ENCODE measurements around the gene CAMK1D.
"Not testable (repeated sequence)": the region's sequence is repeated elsewhere in the genome, so short reads cannot be mapped to it uniquely, and the experiment has no call there.

Gene CAMK1D

DNA sequence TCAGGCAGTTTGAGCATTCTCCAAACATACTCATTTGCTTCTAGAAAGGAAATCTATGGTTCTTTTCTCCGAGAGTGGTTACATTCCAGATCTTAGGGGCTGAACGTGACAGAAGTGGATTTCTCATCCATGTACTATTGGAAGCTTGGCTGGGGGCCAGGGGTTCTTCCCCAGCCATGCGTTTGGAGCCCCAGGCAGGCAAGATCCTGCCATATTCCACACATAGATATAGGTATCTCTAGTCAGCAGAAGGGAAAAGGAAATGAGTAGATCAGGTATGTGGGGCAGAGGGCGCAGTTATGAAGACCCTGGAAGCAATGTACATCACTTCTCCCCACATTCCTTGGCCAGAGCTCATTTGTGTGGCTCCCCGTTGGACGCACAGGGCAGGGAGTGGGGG is 352.3 kb downstream of the CAMK1D start:
- DNase-seq (ENCODE audit: low spot score) = no peak

DNA sequence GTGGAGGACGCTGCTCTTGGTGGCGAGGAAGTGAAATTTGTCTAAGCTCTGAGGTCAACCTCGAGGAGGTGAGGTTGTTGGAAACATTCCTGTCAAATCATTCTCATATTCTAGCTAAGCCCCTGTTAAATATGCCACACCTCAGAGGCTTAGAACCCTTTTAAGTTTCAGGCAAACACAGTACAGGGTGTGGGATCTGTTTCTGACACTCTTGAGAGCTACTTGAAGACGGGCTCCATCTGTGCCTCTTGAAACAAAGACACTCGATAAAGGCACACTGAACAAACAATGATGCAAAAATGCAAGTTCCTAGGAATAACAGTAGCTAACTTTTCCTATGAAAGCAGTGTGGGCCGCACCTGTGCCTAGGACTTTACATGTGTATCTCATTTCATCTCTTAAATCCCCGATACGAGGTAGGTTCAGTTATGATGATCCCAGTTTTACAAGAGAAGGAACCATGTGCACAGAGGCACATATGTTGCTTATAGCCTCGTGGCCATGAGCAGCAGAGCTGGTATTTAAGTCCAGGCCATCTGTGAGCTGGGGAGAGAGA is 352.9 kb downstream of the CAMK1D start:
- no peak for DNase-seq (ENCODE audit: low spot score)

DNA sequence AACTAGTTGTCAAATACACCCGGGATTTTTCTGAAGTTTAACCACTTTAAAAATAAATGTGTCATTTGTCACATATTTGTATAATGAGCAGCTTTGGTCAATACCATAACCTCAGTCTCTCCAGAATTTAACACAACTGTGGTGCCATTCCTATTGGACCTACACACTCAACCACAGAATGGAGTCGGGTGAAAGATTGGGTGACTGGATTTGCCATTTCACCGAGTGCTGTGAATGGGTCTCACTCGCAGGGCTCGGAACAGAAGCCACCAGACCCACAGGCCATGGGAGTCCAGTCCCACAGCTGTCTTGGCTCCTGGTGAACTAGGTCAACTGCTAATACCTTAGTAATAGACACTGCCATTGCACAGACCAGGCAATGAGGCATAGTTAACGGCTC is 353.8 kb downstream of the CAMK1D start:
- DNase-seq (ENCODE audit: low spot score) = no peak

DNA sequence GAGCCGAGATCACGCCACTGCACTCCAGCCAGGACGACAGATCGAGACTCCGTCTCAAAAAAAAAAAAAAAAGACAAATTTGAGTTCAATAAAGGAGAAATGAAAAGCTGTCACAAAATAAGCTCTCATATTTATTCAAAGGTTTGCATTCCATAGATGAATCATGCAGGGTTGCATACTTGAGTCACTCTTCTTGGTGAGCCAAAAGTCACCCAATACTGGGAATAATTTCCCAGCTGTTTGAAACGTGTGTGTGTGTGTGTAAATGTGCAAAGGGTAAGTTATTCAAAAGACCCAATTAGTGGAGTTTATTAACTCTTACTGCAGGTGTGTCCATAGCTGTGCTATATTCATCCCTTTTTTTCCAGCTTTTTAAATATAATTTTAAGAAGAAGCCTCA is 354.5 kb downstream of the CAMK1D start:
- DNase-seq (ENCODE audit: low spot score) = no peak

DNA sequence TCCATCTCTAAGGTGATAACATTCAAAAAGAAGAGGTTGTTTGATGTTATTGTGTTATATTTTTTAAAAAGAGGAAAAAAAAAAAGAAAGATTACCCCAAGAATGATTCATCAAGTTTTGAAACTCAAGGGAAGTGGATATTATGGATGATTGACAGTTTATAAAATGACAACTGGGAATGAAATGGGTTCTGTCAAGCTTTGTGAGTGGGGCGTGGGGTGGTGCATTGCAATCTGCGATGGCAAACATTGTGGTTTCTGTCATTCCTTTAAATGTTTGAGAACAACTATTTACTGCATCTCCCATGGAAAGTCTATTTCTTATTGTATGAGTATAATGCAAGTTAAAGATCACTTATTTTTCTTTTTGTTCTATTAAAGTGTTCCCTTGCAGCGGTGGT is 355.1 kb downstream of the CAMK1D start:
- no peak for DNase-seq (ENCODE audit: low spot score)

DNA sequence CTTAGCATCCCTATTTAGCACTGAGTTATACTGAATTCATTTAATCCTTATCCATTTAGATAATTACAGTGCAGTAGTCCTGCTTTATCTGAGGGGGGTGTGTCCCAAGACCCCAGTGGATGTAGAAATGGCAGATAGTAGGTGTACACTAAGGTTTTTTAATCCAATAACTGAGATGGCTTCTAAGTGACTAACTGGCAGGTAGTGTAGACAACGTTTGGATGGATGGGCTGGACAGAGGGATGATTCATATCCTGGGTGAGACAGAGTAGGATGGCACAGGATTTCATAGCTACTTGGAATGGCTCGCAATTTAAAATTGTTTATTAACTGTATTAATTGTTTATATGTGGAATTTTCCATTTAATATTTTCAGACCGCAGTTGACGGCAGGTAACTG is 356.6 kb downstream of the CAMK1D start:
- no peak for DNase-seq (ENCODE audit: low spot score)

DNA sequence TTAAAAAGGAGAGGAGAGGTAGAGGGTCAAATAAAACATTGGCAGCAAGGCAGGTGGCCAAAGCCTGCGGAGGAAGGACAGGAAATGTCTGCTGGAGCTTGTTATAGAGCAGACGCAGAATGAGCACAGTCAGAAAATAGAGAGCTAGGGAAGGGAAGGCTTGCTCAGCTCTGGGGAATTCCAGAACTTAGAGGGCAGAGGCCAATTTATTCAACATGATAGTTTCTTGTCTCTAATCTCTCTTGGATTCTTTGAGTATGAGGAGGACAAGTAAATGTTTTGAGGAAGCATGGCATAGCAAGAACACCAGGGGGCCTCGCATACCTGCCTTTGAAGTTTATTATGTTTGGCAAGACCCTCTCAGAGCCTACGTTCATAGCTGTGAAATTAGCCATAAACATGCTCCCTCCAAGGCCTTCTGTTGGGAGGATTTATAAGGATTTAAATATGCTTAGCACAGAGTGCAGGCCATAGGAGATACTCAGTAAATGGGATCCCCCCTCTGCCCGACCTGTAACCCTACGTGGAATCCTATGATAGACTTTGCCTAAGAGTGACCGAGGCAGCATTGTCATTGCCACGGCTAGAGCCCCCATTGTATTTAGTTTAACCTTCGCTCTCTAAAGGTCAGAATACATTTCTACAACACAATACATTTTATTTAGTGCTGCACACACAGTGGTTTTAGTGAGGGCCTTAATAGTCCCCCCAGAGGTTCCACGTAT is 358.3 kb downstream of the CAMK1D start:
- peak; percentile 45 for DNase-seq (ENCODE audit: low spot score)

DNA sequence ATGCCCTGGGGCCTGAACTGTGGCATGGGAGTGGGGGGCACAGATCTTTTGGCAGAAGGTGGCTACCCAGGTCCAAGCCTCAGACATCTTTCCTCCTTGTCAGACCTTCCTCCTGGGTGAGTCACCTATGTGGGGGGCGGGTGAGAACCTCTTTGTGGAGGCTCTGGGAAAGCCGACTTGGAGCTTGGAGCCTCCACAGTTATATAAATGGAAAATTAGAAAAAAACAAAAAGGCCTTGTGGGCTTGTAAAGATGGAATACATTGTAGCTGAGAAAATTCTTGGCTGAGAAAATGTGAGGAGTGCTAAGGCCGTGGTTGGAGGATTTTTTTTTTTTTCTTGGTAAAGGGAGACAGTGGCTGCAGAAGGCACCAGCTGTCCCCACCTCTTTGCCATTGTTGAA is 359.7 kb downstream of the CAMK1D start:
- DNase-seq (ENCODE audit: low spot score) = no peak

DNA sequence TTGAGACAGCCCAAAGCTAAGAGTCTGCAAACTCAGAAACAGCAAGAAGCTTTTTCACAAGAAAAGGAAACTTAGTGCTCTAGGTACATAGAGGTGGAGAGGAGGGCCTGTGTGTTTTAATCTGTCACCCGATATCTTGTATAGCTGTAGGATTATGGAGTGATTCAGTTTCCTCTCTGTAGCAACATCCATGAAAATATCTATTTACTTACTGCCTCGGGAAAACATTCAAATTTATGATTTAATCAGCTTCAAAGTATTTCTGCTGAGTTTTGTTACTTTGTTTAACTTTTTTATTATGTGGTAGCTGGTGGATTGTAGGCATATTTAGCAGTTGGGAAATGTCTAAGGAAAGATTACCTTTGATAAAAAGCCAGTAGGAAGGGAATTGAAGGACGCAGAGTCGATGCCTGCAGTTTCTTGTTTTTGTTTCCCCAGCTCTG is 360.2 kb downstream of the CAMK1D start:
- DNase-seq (ENCODE audit: low spot score) = no peak

DNA sequence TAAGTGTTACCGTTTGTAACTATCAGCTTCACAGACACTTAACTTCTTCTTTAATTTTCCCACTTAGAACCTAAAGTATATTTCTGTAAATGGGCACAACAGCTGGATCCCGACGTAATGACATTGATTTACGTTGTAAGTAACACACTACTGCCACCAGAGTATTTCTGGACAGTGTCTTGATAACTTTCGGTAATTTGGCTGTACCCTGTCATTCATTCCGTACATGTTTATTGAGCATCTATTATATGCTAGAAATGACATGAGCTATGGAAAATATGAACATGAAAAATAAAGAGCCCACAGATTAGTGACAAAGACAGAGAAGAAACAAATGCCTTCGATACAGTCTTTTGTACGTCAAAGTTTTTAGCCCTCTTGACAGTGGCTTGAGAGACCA is 360.8 kb downstream of the CAMK1D start:
- DNase-seq (ENCODE audit: low spot score) = no peak

DNA sequence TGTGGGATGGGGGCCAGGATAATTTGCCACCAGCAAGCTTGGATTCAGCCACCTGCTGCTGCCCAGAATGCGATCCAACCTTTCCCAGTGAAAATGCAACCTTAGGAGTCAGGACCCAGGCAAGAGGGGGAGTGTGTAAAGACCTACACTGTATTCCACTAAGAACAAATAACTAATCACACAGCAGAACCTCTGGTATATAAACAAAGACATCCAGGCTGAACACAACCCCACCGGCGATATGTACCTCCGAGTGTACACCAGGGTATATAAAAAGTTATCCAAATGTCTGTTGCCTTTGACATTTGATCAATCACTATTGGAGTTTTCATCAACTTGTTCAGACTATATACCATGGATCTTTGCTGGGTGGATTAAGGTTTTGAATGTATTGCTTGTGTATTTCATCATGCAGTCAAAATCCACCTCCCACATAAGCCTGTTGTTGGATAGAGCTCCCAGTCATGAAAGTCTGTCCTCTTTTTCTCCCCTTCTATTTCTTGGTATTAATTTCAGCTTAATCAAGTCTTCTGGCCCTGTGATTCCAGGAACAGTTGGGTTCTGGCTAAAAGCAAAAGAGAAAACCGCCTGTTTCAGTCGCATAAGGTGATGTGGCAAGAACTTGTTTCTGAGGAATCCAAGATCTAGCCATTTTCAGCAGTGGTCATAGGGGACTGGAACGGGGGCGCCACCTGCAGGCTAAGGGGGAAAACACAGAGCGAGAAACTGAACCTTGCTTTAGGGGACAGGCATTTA is 361.4 kb downstream of the CAMK1D start:
- peak; percentile 75 for DNase-seq (ENCODE audit: low spot score)

DNA sequence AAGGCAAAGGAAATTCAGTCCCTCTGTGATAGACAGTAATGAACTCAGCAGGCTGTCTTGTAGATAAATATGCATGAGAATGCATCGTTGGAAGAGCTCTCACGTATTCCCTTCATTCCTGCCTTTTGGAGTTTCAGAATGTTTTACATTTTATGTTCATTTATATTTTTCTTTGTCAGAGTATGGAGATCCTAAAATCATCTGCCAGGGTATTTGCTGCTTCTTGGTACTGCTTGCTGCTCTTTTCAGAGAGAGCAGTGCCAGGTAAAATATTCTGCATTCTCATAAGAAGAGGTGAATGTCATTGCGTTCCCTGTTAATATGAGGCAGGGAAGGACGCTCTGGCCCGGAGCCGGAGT is 362.0 kb downstream of the CAMK1D start:
- no peak for DNase-seq (ENCODE audit: low spot score)

DNA sequence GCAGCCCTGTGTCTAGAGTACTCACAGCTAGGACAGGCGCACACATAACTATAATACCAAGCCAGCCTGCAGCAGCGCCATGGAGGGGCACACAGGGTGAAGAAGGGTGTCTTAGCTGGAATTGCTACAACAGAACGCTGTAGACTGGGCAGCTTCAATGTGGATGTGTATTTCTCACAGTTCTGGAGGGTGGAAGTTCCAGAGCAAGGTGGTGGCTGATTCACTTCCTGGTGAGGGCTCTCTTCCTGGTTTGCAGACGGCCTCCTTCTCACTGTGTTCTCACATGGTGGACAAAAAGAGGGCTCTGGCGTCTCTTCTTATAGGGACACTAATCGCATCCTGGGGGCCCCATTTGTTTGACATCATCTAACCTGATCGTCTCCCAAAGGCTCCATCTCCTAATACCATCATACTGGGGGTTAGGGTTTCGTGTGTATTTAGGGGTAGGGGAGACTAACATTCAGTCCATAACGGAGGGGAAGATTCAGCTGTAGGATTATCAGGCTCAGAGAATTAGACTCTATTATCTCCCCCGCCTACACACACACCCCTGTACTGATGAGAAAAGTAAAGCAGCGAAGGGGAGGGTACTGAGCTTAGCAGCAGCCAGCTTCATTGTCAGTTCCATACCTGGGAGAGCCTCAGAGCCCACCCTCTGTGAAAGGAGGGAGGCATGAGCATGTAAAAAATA is 363.1 kb downstream of the CAMK1D start:
- no peak for DNase-seq (ENCODE audit: low spot score)

DNA sequence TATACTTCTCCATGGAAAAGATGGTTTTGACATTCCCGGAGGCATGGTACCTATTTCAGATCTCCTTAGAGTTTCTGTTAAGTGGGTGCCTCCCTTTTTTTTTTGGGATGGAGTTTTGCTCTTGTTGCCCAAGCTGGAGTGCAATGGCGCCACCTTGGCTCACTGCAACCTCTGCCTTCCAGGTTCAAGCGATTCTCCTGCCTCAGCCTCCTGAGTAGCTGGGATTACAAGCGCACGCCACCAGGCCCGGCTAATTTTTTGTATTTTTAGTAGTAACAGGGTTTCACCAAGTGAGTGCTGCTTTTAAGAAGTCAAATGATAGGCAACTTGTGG is 363.6 kb downstream of the CAMK1D start:
- DNase-seq (ENCODE audit: low spot score) = not testable (repeated sequence)

DNA sequence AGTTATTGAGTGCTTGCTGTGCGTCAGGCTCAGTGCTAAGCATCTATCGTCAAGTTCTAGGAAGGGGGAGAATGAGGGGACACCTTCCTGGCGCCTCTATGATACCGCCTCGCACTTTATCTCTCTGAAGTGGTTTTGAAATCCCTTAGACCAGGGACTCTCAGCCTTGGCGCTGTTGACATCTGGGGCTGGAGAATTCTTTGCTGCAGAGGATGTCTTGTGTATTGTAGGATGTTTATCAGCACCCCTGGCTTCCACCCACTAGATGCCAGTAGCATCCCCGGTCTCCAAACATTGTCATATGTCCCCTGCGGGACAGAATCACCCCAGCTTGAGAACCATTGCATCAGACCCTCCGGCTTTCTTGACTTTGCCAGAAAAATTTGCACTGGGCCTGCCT is 366.7 kb downstream of the CAMK1D start:
- DNase-seq (ENCODE audit: low spot score) = no peak

DNA sequence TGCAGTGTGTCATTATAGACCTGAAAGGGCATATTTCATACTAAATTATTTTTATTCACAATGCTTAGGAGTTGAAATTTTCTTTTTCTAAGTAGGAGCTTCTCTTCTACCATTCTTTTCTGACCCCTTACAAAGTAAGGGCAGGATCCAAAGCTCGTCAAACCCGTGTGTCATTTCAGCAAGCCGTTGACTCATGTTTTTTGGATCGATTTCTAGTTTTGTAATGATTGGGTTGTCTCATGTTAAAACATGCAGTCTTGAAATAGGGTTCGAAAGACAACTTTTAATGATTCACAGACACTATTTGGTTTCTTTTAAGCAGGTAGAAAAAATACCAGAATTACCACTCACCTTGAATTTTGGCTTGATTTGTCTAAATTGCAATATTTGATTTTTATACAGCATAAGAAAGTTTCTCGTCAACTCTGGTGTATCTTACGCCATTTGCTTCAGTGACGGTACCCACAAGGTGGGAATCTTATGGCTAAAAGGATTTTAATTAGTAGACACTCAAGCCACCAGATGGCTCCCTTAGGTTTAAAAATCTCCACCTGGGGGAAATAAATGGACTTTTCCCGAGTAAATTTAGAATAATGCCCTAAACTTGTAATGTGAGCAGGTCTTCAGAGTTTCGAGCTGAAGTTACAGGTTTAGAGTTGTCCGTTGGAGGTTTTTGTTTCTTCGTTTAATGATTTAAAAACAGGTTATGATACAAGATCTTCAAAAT is 368.8 kb downstream of the CAMK1D start:
- DNase-seq (ENCODE audit: low spot score) = no peak

DNA sequence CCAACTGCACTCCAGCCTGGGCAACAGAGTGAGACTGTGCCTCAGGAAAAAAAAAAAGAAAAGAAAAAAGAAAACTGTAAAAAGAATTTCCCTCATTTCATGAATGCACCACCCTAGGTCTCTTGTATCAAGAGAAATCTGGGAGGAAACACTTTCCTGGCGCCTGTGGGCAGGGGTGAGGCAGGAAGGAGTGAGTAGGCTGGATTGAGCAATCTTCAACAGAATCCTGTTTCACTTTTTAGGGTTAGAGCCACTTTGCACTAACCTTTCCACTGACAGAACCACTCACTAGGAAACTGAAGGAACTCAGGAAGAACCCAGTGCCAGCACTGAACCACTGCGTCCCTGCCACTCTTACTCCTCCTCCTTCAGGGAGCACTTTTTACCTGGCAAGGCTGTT is 370.0 kb downstream of the CAMK1D start:
- no peak for DNase-seq (ENCODE audit: low spot score)

DNA sequence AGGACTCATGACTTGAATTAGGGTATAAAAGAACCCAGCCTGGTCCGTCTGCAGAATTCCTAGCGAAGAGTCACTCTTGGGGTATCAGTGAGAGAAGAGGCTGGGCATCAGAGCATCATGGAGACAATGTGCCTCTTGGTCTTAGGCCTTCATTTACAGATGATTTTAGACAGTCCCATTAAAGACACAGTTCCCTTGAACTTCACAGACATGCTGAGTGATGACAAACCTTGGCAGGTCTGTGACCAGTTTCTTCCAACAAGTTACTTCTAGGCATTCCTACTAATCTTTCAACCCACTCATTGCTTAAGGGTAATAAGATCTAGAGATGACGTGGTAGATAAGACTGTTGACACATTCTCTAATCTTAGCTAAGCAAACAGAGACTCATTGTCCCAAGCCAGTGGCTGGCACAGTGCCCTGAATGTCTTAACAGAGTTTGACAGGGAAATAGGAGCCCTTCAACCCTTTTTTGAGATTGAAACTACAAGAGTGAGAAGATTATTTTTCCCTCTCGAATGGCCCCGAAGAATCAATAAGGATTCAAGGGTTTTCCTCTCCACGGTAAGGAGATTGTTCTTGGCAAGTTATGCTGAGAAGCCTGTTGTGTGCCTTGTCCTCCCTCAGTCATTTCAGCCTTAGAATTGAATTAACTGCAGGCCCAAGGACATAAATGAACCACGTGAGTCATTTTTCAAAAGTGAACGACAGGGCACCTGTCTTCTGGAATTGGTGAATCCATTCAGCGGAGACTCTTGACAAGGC is 371.1 kb downstream of the CAMK1D start:
- DNase-seq (ENCODE audit: low spot score) = no peak

DNA sequence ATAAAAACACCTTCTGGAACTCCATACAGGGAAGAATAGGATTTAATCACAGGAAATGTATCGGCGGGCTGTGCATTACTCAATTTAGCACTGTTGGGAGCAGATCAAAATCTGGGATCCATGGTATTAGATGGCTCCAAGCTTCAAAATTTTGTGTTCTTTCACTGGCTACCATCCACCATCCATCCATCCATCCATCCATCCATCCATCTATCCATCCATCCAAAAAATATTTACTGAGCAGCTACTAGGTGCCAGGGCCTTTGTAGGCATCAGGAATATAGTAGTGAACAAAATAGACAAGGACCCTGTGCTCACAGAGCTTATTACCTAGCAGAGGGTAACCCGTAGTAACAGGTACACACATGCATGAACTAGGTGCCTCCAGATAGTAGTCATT is 372.0 kb downstream of the CAMK1D start:
- no peak for DNase-seq (ENCODE audit: low spot score)

DNA sequence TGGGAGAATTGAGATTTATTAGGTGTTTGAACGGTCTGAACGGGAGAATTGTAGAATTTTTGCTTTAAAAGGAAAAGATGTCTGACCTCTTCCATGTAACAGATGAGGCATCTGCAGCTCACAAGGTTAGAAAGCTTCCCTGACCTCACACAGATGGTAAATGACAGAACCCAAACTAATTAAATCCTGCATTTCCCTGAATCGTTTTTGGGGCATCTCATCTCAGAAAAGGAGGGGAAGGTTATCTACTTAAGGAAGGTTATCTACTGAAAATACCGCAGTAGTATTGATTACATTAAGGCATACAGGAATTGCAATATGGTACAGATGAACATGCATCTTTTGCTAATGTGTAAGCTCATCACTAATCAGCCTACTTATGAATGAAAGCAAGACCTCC is 373.9 kb downstream of the CAMK1D start:
- DNase-seq (ENCODE audit: low spot score) = no peak

DNA sequence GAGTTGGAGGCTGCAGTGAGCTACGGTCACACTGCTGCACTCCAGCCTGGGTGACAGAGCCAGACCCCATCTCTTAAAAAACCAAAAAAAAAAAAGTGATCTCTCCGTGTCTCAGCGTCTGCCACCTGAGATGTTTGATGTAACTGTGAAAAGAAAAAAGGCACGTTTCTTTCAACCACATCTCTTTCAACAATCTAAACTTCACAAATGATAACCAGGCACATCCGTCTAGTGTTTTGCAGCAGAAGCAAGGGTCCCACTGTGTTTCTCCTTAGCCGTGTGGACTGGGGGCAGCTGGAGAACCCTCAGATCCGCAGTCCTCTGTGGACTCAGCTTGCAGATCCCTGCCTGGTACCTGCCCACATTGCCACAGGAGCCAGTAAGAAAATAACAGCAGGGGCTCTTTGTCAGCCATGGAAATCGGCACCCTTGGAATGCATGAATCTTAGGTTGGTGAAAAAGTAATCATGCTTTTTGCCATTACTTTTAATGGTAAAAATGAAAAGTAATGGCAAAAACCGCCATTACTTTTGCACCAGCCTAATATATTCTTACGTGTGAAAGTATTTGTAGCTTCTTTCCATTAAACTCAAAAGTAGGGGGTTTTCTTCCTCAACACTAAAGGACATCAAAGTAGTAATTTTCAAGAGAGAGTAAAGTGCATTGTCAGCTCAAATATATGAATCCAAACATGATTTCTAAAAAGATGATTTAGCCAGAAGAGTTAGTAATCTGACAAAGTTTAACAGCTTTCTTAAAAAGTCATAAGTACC is 375.6 kb downstream of the CAMK1D start:
- DNase-seq (ENCODE audit: low spot score) = no peak

Data from D341Med (cell line).